MCF 10A (cell line): ENCODE data around the gene MOB3A. TPM values are rescaled to one million over a fixed set of nuclear protein-coding genes. Genes with fewer than 3 reads are reported as not detected.

ENCODE experiments used
- BruUV-seq: library from RNA; stranded (reverse); fragments of 400-500 nt; replicated peaks from 2 replicates; lab custom pipeline; 2021; lab: Mats Ljungman, UMichigan
- CTCF ChIA-PET: fragments of 300-600 bp; sonication (Branson Sonifier 250); formaldehyde crosslinking; extraction: SDS; loops from one replicate; lab custom pipeline; 2021; ENCODE audit warnings: antibody characterized with exemption, inconsistent platforms; lab: Yijun Ruan, JAX
- POLR2A ChIA-PET: fragments of 300-600, 350-650 bp; sonication (Branson Sonifier 250); formaldehyde crosslinking; extraction: SDS; loops from one replicate; lab custom pipeline; 2020; ENCODE audit warnings: antibody characterized with exemption, inconsistent platforms; lab: Yijun Ruan, JAX
- DNase-seq: peaks from one replicate; pipeline ENCODE4 v3.0.0-alpha.2; 2018; ENCODE audit not compliant: unreplicated experiment
- H3K27ac Mint-ChIP-seq: one replicate; pipeline ENCODE4 v1.8.0; 2022; ENCODE audit warnings: mild to moderate bottlenecking, low read depth, mixed read lengths; ENCODE audit not compliant: unreplicated experiment
- H3K27me3 Mint-ChIP-seq: one replicate; pipeline ENCODE4 v1.8.0; 2022; ENCODE audit warnings: mixed read lengths; ENCODE audit not compliant: insufficient read depth, unreplicated experiment
- H3K36me3 Mint-ChIP-seq: one replicate; pipeline ENCODE4 v1.8.0; 2022; ENCODE audit warnings: mild to moderate bottlenecking, moderate library complexity, mixed read lengths; ENCODE audit not compliant: insufficient read depth, unreplicated experiment
- H3K4me1 Mint-ChIP-seq: one replicate; pipeline ENCODE4 v1.8.0; 2022; ENCODE audit warnings: mixed read lengths; ENCODE audit not compliant: insufficient read depth, unreplicated experiment
- H3K4me3 Mint-ChIP-seq: one replicate; pipeline ENCODE4 v1.8.0; 2022; ENCODE audit warnings: mild to moderate bottlenecking, moderate library complexity, mixed read lengths; ENCODE audit not compliant: unreplicated experiment
- H3K9me3 Mint-ChIP-seq: one replicate; pipeline ENCODE4 v1.8.0; 2022; ENCODE audit warnings: mixed read lengths; ENCODE audit not compliant: unreplicated experiment
- intact Hi-C: fragments of 100-400 bp; cut with micrococcal nuclease; formaldehyde crosslinking; loops from 2 replicates; pipeline ENCODE4 v1.14.1; 2022
- total RNA-seq: library from RNA; stranded (reverse); gene quantifications from 2 replicates; pipeline ENCODE4 v1.2.3, GENCODE V29; 2022
- TF ChIP-seq, protein P1 (sequence below): fragments of 200-600 bp; IDR thresholded peaks from one replicate; pipeline ENCODE4 v1.8.0; 2022; ENCODE audit warnings: antibody characterized with exemption, mild to moderate bottlenecking; ENCODE audit not compliant: unreplicated experiment

MOB3A gene
- total RNA-seq, 1 experiment from 2014 or later = 40.9 TPM

DNA sequence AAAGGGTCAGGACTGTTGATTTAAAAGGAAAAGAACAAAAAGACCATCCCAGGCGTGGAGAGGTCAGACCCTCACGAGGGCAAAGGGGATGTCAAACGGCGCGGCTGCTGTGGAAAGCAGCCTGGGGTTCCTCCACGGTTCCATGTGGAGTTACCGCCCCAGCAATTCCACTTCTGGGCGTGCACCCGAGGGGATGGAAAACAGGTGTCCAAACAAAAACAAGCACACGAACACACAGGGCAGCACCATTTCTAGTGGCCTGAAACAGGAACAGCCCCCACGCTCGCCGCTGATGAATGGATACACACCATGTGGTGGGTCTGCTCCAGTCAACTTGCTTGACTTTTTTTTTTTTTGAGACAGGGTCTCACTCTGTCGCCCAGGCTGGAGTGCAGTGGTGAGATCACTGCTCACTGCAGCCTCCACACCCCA lies 44.0 kb upstream of the MOB3A start:
- no peaks in the 10 kb centered on the region for H3K9me3 Mint-ChIP-seq
- TF ChIP-seq, protein P1, sequence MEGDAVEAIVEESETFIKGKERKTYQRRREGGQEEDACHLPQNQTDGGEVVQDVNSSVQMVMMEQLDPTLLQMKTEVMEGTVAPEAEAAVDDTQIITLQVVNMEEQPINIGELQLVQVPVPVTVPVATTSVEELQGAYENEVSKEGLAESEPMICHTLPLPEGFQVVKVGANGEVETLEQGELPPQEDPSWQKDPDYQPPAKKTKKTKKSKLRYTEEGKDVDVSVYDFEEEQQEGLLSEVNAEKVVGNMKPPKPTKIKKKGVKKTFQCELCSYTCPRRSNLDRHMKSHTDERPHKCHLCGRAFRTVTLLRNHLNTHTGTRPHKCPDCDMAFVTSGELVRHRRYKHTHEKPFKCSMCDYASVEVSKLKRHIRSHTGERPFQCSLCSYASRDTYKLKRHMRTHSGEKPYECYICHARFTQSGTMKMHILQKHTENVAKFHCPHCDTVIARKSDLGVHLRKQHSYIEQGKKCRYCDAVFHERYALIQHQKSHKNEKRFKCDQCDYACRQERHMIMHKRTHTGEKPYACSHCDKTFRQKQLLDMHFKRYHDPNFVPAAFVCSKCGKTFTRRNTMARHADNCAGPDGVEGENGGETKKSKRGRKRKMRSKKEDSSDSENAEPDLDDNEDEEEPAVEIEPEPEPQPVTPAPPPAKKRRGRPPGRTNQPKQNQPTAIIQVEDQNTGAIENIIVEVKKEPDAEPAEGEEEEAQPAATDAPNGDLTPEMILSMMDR = no peak
- H3K4me3 Mint-ChIP-seq = no peak overlapping the region
- H3K27ac Mint-ChIP-seq = no peak overlapping the region
- BruUV-seq = no TSS peak
- H3K36me3 Mint-ChIP-seq = peaks cover 54% of the 10 kb centered on the region
- DNase-seq = no peak
- H3K4me1 Mint-ChIP-seq = no peaks in the 10 kb centered on the region
- H3K27me3 Mint-ChIP-seq = no peaks in the 10 kb centered on the region
- intact Hi-C loops = no loop called here
- POLR2A ChIA-PET = no interaction called here
- CTCF ChIA-PET = interaction anchor here (1.0 kb wide), 1 partner anchor 28 kb away, joined by 6 read pairs; no protein-coding TSS in a partner anchor

DNA sequence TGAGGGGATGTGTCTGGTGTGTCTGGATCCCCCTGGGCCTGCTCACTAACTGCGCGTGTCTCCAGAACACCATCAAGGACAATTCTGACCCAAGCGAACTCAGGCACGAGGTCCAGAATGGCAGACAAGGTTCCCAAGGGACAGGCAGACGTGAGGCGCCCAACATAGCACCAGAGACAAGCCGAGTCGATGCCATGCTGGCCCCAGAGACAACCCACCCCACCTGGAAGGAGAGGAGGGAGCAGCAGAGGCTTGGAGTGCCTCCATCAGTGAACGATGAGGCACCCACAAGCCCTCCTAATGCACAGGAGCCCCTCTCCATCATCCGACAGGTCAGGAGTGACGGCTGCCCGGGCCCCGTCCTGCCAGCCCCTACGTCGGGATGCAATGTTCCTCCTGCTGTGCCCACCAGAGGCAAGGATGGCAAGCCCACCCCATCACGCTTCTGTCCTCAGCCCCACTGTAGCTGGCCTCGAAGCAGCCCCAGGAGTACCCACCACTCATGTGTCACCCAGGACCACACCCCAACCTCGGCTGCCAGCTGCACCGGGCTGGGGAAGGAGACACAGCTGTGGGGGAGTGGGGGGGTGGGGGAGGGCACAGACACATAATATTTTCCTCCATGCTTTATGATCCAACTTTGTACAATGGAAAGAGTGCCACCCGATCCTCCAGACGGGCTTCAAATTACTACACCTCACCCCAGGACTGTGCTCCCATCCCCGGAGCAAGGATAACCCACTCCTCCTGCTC lies 43.4 kb upstream of the MOB3A start:
- ChIA-PET POLR2A (no interaction called here), CTCF (no interaction called here)
- H3K9me3 Mint-ChIP-seq = no peaks in the 10 kb centered on the region
- H3K4me1 Mint-ChIP-seq = no peaks in the 10 kb centered on the region
- no peak overlapping the region for H3K27ac Mint-ChIP-seq
- no peak for DNase-seq
- H3K27me3 Mint-ChIP-seq = no peaks in the 10 kb centered on the region
- intact Hi-C loops = no loop called here
- H3K36me3 Mint-ChIP-seq = peaks cover 54% of the 10 kb centered on the region
- H3K4me3 Mint-ChIP-seq = no peak overlapping the region
- TF ChIP-seq, protein P1 = no peak
- BruUV-seq = no TSS peak

DNA sequence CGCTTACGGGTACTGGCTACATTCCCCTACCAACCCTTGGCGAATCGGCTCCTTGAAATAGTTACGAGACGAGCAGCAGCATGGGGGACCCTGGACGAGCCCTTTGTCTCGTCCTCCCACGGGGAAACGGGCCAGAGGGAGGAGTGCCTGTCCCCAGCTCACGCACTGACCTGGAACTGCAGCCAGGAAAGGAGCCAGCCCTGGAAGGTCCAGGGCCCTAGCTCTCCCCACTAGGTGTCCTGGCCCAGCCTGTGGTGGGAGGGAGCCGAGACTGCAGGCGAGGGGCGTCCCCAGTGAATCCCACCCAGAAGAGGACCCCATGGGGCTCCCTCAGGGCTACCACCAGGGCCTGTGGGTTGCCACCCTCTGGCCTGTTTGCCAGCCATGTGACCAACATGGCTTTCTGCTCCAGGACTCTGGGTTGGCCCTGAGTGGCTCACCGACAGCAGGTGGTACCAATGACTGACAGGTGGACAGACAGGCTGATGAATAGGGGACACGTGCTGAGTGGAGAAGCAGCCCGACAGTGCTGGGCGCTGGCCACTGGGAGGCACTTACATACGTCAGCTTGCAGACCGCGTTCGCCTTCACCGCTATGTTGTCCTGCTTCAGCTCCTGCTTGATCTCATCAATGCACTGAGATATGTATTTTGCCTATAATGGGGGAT lies 42.1 kb upstream of the MOB3A start:
- intact Hi-C loops = no loop called here
- DNase-seq = no peak
- ChIA-PET POLR2A (interaction anchor here (0.6 kb wide), 1 partner anchor 29 kb away, joined by 3 read pairs; no protein-coding TSS in a partner anchor), CTCF (no interaction called here)
- Mint-ChIP-seq H3K27me3 (no peaks in the 10 kb centered on the region), H3K27ac (no peak overlapping the region), H3K4me1 (no peaks in the 10 kb centered on the region), H3K4me3 (no peak overlapping the region), H3K36me3 (peaks cover 57% of the 10 kb centered on the region), H3K9me3 (no peaks in the 10 kb centered on the region)
- TF ChIP-seq, protein P1 = no peak
- BruUV-seq = no TSS peak

DNA sequence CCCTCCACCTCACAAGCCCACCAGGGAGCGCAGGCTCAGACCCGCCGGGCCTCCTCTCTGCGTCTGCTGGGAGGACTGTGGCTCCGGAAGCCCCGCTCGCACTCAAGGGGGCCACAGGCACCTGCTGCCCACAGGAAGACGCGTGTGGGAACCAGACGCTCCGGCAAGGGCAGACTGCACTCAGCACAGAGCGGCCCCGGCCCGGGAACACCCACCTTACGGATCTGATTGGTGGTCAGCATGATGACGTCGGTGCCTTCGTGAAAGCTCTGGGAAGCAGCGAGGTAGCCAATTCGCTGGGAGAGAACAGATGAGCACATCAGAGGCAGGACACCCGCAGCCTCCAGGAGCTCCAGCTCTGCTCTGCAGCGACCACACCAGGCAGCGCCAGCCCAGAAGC lies 40.7 kb upstream of the MOB3A start:
- no TSS peak for BruUV-seq
- H3K4me3 Mint-ChIP-seq = no peak overlapping the region
- TF ChIP-seq, protein P1 = no peak
- POLR2A ChIA-PET = interaction anchor here (0.6 to 1.0 kb wide), 3 partner anchors 13 to 161 kb away, joined by 3 read pairs; no protein-coding TSS in a partner anchor
- DNase-seq = no peak
- no peaks in the 10 kb centered on the region for H3K9me3 Mint-ChIP-seq
- peaks cover 71% of the 10 kb centered on the region for H3K36me3 Mint-ChIP-seq
- H3K27me3 Mint-ChIP-seq = no peaks in the 10 kb centered on the region
- H3K27ac Mint-ChIP-seq = no peak overlapping the region
- intact Hi-C loops = no loop called here
- H3K4me1 Mint-ChIP-seq = no peaks in the 10 kb centered on the region
- CTCF ChIA-PET = no interaction called here
